Activated CD4-positive, alpha-beta T cell treated with anti-CD3 and anti-CD28 coated beads, Interleukin-2, amount 50 U/mL, for 48 hours (primary cell): ENCODE results near the gene NEK6.

ENCODE experiments used
- DNase-seq, 2 experiments: peaks; one replicate each; pipeline ENCODE4 v3.0.0-alpha.2; 2020

The NEK6 gene

DNA sequence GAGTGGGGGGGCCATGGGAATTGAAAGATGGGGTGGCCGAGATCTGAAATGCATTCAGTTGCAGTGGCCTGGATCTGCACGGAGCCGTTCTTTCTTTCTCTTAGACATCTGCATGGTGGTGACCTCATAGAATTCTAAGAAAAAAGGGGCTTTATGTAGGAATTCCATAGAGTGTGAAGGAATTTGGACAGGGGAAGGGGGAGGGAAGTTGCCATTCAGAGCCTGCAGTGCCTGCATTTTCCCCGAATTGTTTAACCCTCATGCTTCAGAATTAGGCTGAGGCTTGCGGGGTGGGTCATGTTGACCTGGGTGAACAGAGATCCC, 4.9 kb downstream of the NEK6 start:
- no peak for DNase-seq

DNA sequence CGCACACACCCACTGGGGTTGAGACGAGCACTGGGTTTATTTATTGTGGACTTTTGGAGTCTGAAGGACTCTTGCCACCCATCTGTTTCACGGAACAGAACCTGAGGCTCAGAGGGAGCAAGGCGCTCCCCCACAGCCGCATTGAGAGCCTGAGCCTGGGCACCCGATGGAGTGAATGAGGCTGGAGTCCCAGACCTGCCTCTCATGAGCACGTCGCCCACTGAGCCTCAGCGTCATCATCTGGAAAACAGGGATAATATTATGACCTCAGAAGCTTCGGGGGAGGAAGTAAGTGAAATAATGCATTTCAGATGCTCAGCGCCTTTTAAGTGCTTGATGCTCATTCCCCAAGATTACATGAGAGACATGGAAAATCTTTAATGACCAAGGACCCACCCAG, 5.5 kb downstream of the NEK6 start:
- no peak for DNase-seq

DNA sequence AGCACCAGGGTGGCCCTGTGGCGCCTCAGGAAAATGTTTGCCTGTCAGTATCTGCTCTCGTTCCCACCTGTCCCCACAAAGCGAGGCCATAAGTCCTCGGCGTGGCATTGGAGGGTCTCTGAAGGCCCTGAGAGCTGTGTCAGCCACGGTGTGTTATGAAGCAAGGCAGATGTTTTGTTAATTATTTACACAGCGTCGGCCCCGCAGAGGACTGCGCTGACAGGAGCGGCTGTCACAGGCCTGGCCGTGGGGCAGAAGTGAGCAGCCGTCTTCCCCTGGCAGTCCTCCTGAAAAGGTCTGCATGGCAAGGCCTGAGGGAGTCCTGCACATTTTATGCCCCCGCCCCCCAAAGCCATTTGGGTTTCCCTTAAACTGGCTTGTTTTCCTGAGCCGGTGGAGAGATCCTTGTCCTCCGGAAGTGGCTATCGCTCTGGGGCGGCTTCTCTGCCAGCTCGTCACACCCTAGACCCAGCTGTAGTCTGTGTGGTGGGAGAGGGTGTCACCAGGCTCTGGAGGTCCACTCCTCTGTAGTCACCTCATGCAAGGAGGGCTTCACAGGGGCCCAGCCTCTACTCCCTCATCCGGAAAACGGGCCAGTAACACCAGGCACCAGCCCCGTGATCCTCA, 6.2 kb downstream of the NEK6 start:
- no peak for DNase-seq

DNA sequence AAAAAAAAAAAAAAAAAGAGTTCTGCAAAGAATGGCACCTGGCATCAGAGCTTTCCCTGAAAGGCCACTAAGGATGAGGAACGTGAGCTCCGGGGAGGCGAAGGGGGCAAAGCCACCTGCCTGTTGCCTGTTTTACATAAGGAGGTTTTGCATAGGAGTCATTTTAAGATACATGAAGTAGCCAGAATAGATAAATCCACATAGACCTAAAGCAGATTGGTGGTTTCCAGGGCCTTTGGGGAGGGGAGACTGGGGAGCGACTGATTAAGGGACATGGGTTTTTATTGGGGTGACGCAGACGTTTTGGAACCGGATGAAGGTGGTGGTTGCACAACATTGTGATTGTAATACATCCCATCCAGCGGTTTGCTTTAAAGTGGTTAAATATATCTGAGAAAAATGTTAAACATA, 7.1 kb downstream of the NEK6 start:
- DNase-seq: no peak

DNA sequence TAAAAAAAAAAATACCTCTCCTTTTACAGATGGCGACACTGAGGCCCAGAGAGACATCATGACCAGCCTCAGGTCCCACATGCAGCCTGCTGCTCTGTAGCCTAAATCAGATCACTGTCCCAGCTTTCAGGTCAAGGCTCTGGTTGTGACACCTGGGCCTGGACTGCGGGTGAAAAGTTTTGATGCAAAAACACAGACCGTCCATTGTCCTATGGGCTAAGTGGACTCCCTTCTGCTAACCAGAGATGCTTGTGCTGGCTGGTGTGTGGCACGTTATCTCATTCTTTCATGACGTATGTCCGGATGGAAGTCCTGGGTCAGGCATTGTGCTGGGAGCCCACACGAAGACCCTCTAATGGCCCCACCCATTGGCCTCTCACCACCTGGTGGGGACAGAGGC, 7.8 kb downstream of the NEK6 start:
- DNase-seq: no peak

DNA sequence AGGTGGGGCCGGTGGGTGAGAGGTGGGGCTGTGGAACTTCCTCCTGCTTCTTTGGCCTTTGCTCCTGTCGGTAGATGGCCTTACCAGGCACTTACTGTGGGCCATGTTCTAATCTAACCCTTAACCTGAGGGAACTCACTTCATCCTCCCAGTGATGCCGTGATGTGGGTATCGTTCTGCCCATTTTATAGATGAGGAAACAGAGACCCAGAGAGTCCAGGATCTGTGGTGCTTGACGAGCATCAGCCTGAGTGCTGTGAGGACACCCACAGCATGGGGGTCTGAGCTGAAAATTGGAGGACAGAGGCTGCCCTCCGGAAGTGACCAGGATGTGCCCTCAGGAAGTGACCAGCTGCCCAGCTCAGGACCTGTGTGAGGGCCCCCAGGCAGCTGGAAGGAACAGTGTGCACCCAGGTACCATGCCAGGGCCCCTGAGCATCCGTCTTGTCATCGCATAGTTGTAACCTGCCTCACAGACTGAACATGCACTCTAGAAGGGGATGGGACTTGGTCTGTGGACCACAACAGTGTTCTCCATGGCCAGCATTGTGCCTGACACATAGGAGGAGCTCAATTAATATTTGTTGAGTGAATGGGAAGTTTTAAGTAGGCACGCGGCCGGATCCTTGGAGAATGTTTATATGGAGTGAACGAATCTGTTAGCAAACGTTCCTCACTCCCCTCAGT, 8.5 kb downstream of the NEK6 start:
- DNase-seq: no peak

DNA sequence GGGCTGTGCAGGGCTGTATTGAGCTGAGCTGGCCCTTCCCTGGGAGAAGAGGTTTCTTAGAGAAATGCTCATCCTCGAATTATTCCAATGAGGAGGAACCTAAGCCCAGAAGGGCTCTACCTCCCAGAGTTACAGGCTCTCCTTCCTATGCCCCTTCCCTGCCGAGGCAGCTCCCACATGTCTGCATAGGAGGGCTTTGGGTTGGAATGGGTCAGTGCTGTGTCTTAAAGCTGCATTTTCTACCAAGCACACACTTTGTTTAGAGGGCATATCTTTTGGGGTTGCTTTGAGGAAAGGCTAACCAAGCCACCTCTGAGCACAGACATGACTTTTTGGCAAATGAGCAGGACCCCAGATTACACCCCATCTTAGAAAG, 9.1 kb downstream of the NEK6 start:
- DNase-seq: no peak

DNA sequence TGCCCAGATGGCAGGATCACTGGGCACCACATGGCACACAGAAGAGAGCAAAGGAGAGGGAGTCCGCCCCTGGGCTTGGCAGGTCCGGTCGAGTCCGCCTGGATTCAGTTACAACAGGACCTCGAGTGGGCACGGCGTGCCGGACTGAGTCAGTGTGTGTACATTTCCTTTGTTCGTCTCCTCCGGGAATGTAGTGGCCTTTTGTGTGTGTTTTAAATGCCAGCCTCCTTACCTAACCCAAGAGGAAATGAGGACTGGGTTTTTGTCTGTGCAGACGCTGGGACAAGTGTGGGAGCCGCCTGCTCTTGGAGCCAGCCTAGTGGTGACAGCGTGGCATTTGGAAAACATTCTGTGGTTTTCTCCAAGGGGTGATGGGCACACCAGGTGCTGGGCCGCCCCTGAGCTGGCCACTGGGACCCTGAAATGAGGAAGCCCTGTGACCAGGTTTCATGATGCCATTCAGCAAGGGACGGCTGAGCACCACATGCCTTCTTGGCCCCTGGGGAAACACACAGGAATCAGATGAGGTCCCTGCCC, 9.6 kb downstream of the NEK6 start:
- DNase-seq: no peak

DNA sequence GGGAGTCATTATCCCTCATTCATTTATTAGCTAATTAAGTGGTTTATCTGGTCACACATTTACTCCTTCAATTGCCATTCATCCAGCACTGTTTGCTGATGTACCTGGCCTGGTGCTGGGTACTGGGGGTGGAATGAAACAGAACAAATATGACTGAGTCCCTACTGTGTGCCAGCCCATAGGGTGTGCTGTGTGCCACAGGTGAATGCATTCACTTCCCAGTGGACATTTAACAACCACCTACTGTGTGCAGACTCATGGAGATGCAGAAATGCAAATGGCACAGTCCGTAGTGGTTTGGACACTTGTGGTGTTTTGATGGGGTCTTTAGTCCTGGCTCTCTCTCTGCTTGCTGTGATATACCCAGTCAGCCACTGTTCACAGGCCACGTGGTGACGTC, 10.5 kb downstream of the NEK6 start:
- DNase-seq: no peak

DNA sequence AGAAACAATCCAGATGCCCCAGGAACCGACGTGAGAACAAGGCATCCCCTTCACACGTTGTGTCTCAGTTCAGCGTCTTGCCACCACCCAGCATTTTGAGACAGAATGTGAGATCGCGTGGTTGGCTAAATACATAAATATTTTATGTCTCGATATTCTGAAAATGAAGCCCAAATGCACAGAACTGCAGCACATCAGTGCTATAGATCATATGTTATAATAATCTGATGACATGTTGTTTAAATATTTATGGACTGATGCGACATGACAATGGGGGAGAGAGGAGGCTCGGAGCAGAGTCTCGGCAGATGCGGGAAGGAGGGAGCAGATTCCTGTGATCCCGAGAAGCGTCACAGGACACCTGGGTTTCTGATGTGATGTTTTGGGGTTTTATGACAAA, 10.9 kb downstream of the NEK6 start:
- no peak for DNase-seq

DNA sequence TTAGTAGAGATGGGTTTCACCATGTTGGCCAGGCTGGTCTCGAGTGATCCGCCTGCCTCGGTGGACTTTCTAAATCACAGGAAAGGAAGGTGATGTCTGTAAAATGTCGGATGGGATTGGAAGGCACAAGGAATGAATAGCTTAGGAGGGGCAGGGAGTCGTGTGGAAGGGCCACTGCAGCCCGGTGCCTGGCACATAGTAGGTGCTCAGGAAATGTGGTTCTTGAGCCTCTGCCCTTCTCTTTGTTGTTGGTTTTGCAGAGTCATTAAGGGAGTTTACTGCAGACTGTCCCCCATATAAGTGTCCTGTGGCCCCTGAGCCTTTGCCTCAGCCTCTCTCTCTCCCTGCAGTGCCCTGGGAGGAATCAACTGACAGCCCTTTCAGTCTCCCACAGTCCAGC, 11.8 kb downstream of the NEK6 start:
- DNase-seq: no peak

DNA sequence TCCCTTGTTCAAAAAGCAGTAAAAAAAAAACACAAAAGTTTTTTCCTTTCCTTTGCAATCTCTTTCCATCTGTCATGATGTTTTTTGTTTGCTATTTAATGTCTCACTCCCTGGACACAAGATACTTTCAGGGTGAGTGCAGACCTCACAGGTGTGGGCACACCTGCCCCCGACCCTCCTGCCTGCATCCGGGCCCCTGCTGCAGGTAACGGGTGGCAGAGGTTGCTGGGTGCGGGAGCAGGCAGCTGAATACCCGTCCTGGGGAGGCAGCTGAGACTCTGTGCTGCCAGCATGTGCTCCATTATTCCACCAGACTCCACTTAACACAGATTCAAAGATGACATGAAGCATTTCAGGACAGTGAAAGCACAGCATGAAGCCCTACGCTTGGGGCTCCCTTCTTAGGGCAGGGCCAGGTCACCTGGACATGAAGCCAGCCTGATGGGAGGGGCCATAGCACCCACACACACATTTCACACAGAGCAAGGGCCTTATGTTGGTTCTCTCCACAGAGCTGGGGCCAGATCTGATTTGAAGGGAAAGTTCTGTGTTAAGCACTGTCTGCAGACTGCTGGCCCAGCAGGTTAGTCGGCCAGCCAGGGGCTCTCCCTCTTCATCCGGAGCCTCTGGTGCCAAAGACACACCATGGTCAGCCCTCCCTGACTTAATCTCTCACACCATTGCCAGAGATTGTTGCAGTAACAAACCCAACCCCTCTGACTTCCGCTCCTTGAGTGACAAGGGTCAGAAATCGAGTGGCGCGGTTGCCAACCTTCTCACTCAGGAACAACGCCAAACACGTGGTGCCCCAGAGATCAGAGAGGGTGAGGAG, 13.0 kb downstream of the NEK6 start:
- no peak for DNase-seq

DNA sequence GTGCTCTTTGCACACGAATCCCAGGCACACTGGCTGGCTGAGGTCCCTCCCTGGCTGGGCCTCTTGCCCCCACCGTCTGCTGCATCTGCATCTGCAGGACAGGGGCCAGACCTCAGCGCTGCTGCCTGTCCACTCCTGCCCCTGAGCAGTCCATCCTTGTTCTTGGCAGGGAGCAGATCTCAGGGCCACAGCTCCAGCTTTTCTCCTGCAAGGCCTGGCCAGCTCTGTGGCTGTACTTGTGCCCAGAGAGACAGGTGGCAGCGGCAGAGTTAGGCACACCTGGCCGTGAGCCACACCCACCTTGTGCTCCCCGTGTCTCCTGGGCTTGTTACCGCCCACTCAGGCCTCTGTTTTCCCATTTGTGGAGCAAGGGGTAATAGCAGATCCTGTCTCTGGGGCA, 13.9 kb downstream of the NEK6 start:
- DNase-seq: no peak

DNA sequence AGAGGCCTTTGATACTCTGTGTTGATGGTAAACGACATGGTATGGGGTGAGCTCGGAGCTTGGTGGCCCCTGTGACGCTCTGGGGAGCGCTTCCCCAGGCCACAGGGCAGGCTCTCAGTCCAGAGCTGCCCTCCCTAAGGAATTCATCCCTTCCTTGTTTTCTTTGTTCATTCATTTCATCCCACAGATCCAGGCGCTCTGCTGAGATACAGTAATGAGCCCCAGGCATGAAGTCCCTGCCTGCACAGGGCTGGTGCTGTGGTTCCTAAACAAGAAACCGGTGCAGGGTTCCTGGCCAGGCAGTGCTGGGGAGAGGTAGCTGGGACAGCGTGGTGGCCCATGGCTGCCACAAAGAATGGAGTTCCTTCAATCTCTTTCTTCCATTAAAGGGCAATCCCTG, 14.4 kb downstream of the NEK6 start:
- DNase-seq: no peak

DNA sequence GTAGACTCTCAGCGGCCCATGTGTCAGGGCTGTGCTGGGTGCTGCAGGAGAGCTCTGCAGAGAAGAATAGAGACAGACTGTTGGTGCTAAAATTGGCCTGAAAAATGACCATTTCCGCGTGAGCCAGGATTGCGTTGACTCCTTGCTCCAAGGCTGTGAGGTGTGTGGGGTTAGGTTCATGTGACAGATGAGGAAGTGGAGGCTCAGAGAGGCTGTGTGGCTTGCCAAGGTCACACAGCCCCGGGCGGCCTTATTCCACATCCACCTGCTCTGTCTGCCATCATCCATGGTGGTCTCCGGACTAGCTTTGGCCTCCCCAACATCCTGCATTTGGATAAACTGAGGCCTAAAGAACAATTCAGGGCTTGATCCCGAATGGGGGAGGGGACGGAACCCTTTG, 15.2 kb downstream of the NEK6 start:
- DNase-seq: no peak

DNA sequence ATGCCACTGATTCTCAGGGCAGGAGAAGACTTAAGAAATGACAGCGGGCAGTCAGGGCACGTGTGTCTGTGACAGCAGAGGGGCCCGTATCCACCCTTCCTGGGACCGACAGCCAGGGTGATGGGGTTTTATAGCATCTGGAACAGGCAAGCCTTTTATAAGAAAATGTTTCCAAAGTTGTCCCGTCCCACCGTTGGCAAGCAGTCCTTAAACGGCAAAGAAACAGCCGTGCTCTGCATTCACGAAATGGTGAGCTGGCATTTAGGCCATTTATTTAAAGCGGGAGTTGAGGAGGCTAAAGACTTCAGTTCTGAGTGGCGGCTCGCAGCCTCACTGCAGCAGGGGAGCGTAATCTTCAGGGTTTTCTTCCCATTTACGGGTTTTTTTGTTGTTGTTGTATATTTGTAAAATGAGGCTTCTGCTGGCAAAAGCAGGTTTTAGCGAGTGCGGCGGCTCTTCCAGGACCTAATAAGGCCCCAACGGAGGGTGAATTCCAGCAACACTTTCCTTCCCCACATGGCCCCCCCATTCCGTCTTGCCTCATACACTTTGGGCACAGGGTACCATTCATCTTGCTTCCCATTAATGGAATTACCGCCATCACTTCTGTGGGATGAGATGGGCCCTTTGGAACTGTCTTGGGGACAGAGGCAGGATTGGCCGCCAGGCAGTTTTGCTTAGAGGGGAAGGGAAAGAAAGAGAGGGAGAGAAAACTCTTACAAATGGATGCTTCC, 15.8 kb downstream of the NEK6 start:
- DNase-seq: no peak

DNA sequence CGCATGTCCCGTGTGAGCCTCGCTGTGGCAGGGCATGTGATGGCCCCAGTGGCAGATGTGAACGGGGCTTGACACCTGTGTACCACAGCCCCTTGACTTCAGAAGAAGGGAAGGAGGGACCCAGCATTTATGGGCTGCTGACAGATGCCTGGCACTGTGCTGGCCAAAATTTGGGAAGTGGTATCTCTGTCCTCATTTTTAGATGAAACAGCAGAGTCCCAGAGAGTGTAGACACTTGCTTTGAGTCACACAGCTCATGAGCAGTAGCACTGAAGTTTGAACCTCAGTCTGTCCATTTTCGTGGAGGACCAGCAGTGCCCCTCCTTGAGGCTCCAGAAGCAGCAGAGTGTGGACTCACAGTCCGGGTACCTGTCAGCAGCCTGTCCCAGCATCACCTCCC, 16.5 kb downstream of the NEK6 start:
- no peak for DNase-seq

DNA sequence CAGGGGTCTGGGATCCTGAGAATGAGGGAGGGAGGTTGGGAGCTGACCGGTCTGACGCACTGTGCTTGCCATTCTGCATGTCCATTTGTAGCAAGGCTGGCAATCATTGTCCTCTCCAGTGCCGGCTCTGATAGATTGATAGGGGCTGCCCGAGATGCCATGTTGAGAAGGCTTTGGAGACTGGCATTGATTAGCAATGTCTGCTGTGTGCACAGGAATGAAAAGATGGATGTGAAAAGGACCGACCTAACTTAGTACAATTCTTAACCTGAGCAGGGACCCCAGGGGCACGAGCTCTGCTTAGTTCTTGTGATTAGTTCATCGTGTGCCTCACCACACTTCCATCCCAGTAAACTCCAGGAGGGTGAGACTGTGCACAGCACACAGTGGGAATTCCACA, 17.0 kb downstream of the NEK6 start:
- DNase-seq: no peak

DNA sequence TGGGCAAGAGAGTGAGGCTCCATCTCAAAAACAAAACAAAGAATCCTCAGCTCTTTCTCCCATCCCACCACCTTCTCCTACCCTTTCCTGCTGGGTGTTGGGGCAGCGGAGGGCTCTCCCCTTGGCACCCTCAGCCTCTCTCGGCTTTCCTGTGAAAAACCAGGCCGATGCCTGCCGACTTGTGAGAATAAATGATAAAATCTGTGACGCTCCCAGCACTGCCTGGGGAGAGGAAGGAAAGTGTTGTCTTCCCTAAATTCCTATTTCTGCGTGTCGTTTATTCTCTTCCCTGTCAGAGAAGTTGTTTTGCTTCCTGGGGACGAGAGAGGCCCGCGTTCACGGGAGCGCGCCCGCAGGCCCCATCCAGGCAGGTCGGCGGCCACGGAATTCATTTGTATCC, 19.7 kb downstream of the NEK6 start:
- no peak for DNase-seq

DNA sequence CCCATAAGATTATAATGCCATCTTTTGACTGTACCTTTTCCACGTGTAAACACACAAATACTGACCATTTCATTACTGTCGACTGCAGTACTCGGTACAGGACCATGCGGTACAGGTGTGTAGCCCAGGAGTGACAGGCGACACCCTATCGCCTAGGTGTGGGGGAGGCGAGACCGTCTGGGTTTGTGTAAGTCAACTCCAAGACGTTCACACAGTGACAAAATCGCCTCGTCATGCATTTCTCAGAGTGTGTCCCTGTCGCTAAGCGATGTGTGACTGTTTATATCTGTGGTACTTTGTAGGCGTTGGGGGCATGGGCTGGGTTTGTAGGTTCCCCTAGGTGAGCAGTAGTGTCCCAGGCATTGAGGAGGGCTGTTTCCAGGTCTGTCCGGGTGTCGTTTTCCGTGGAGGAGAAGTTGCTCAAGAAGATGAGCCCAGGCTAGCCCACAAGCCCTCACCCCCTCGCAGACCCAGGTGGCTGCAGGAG, 20.3 kb downstream of the NEK6 start:
- DNase-seq: no peak

DNA sequence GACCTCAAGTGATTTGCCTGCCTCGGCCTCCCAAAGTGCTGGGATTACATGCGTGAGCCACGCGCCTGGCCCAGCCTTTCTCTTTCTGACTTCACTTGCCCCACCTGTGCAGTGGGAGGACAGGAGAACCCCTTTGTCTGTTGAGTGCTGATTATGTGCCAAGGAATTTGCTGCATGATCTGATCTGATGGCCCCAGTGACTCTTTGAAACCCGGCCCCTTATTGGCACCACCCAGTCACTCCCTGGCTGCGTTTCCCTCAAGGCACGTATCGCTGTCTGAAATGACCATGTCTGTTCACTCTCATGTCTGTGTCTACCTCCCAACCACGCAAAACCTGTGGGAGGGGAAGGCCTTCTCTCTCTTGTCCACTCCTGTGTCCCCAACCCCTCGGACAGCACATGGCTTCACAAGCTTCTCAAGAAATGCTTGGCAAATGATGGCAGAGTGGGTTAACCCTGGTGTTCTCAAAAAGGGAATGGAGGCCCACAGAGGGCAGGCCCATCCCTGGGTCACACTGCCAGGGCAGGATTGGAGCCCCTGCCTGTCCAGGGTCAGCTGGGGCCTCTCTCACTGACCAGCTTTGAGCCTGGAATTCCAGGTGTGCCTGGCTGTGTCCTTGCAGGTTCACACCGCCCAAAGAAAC, 21.9 kb downstream of the NEK6 start:
- DNase-seq: no peak

DNA sequence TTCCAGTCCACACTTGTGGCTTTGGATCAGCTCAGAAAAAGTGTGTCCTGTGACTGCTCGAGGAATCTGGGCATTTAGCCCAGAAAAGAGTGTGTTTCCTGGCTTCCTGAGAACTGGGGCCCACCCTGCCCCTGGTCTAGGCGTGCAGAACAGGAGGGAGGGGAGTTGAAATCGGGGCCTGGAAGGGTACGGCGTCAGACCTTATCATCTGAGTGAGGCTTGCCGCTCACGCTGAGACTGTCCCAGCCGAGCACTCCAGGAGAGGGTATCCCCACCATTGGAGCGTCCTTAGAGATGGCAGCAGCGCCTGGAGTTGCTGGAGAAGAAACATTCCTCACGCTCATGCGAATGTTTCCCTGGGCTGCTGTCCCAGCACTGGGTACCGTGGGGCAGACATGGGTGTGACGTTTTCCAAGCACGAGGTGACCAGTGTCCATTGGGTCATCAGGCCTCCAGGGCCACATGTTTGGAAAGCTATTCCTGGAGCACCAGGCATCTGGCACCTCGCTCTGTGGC, 22.5 kb downstream of the NEK6 start:
- no peak for DNase-seq

DNA sequence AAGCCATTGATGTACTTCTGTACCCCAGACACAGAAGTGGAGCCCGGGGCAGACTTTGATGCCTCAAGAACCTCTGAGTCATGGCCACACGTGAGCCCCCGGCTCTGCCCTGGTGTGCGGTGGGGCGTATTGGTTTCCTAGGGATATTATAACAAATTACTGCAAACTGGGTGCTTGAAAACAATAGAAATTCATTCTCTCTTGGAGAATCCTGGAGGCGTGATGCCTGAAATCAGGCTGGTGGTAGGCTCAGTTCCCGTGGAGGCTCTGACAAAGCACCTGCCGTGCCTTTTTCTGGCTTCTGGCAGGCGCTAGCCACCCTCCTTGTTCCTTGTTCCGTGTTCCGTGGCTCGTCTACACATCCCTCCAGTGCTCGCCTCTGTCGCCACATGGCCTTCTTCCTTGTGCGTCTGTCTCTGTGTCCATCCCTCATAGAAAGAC, 24.2 kb downstream of the NEK6 start:
- DNase-seq: no peak
